Retinal pigment epithelial cell (primary cell): Measurements from ENCODE around the gene COPS7A.

Source experiments
- DNase-seq: peaks from one replicate; pipeline ENCODE4 v3.0.0-alpha.2; 2010; ENCODE audit warnings: low read depth
- H3K4me3 ChIP-seq: 2 replicates; pipeline ENCODE4 v1.5.1; 2011; ENCODE audit warnings: mild to moderate bottlenecking, low read length, control low read depth, moderate library complexity
- CTCF ChIP-seq: conservative IDR thresholded peaks from 2 replicates; pipeline ENCODE4 v1.5.1; 2011; ENCODE audit warnings: low read depth, low read length, control low read depth, inconsistent platforms

COPS7A gene

GRCh38 chr12:6752921-6753771 lies 29.3 kb downstream of the COPS7A start, which contains the start of gene MLF2:
Gene MLF2 (minus strand): TSS chr12:6753141. CDS start chr12:6752334, 807 bp downstream.
- peak; percentile 97 for DNase-seq
- TF ChIP-seq CTCF = no peak
- H3K4me3 ChIP-seq = peak within 1 kb of the TSS; percentile 88

- peak; percentile 96 for TF ChIP-seq CTCF
- no peak overlapping the region for H3K4me3 ChIP-seq
These were observed 30.0 kb downstream of the COPS7A start for GRCh38 chr12:6753772-6754356.

GRCh38 chr12:6754411-6754810 lies 30.6 kb downstream of the COPS7A start:
- no peak for DNase-seq
- no peak overlapping the region for H3K4me3 ChIP-seq
- TF ChIP-seq CTCF = no peak

More at GRCh38 chr12:6753772-6754356, 30.0 kb downstream of the COPS7A start:
- DNase-seq = no peak

- TF ChIP-seq CTCF = no peak
- H3K4me3 ChIP-seq = no peak overlapping the region
- DNase-seq = no peak
These were observed 33.3 kb downstream of the COPS7A start for GRCh38 chr12:6757028-6757690.

GRCh38 chr12:6758506-6759095 lies 34.8 kb downstream of the COPS7A start:
- TF ChIP-seq CTCF = no peak
- H3K4me3 ChIP-seq = no peak overlapping the region
- no peak for DNase-seq

GRCh38 chr12:6759741-6760140 lies 35.9 kb downstream of the COPS7A start:
- no peak for TF ChIP-seq CTCF
- no peak for DNase-seq
- H3K4me3 ChIP-seq = no peak overlapping the region
